Cortex of kidney (tissue), 1 donor: ENCODE data around the gene NR2F1-AS1.
"Not testable (repeated sequence)": the region's sequence is repeated elsewhere in the genome, so short reads cannot be mapped to it uniquely, and the experiment has no call there.

Experiments used
- DNase-seq: peaks from one replicate; lab custom pipeline; 2025; lab: John Stamatoyannopoulos, UW

The NR2F1-AS1 gene

GRCh38 chr5:93430118-93430517 lies 150.9 kb downstream of the NR2F1-AS1 start:
- no peak for DNase-seq

DNA sequence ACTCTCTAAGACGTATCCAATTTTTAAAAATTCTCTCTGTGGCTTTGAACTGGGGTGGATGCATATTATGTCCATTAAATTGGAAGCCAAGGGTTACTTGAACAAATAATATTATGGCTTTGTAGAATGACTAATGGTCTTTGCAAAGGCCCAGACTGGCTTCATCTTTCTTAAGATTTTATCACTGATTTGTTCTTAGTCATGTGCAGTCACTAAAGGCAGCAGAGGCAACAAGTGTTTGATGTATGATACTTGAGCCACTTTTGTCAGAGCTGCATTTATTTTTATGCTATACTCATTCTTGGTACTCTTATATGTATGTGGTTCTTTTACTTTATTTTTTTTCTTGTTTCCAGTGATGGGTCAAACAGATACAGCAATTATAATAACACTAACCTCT lies 152.2 kb downstream of the NR2F1-AS1 start:
- DNase-seq = no peak

- no peak for DNase-seq
Measured at GRCh38 chr5:93427316-93427715, 153.7 kb downstream of the NR2F1-AS1 start.

GRCh38 chr5:93425096-93425495 lies 155.9 kb downstream of the NR2F1-AS1 start:
- no peak for DNase-seq

DNA sequence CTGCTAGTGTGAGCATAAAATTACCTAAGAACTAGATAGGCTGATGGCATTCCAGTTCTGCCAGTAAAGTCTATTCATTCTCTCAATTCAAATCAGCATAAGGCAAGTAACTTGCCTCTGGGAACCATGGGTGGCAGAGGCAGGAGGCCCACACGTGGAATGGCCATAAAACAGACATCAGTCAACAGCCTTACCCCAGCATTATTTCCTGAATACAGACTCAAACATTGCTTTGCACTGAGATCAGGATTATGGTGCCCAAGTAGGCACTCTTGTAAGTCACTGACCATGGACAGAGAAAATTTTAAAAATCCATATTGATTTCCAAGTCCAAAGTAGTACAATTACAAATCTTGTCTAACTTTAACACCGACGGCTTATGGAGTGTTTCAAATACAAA lies 157.7 kb downstream of the NR2F1-AS1 start:
- no peak for DNase-seq

DNA sequence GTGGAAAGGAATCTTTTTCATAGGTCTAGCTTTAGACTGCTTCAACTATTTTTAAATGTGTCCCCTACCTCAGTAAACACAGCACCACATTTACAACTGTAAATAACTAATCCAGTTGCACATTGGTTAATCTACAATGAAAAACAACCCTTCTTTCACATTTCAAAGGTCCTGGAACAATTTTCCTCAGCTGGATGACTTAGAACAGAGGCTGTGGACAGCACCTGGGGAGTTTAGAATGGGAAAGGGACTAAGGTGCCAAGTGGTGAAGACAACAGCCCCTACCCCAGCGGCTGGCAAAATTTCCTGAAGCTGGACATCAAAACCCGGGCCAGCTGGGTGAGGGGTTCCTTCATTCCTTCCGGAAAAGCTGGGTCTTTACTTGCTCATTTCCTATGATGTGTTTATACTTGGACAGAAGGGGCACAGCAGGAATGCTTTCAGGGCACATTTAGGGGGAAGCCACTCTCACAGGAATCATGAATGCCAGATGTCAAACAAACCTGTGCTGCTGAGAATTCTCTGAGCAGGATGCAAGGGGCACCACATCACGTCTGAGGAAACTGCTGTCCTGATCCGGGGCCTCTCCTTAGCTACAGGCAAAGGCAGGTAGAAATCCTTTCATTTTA lies 158.3 kb downstream of the NR2F1-AS1 start:
- no peak for DNase-seq

GRCh38 chr5:93421987-93422401 lies 159.0 kb downstream of the NR2F1-AS1 start:
- no peak for DNase-seq

DNA sequence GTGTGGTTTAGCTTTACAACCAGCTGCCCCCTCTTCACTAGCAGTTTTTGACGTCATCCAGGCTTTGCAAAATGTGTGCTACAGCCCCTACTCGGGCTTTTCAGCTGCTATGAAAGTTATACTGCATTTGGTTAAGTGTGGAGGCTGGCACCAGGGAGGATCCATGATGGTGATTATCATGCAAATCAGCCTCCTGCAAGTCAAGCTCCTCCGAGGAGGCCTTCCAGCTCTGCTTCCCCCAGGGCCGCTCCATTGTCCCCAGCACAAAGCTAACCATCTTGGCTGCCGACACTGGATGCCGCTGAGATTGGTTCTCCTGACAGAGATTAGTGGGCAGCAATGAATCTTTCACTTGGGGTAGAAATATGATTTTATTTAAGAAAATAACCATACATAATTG lies 159.6 kb downstream of the NR2F1-AS1 start:
- DNase-seq = no peak

- no peak for DNase-seq
Measured at GRCh38 chr5:93417490-93417889, 163.5 kb downstream of the NR2F1-AS1 start.

DNA sequence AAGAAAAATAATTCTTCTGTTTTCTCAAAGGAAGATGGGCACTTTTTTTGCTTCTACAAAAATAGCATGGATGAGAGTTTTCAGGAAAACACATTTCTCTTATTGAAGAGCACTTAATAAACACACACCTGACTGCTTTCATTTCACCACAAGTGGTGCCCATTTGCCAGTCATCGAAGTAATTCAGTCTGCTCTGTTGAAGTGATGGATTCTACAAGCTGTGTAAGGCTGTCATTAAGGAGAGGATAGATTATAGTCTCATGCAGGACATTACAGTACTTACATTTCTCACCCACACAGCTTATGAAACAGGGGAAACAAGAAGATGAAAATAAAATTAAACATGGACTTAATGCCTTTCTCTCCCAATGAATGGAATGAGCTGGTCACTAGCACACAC lies 165.2 kb downstream of the NR2F1-AS1 start:
- no peak for DNase-seq

- no peak for DNase-seq
Measured at GRCh38 chr5:93411716-93412115, 169.3 kb downstream of the NR2F1-AS1 start.

DNA sequence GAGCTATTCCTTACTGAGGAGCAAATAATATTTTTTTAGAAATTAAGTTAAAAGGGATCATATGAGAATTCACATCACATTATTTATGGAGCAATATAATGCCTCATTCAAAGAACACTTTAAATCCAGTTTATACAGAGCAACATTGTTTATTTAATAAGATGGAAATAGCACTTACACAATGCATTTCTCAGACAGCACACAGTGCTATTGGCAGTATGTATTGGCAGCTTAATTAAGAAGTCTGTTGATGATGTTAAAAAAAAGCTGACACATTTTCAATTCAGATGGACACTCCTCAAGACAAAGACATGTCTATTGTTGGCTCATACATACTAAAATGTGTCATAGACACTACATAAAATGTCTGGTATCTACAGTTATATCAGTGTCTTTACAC lies 171.3 kb downstream of the NR2F1-AS1 start:
- DNase-seq = no peak

DNA sequence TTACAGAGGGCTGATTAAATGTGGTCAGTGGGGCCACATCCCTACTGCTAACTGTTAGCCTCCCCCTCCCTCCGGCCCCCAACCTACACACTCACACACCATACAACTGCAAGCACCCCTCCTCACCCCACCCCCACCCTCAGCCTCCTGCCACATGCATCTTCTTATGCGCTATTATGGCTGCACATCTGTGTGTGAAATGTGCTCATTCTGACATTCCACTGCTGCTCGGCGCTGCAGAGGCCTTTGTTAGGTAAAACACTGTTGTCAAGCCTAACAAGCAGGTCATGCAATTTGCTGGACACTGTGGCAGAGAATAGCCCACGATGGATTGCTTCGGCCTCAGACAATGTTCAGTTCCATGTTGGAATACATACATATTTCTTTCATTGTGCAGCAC lies 173.6 kb downstream of the NR2F1-AS1 start:
- DNase-seq = no peak

DNA sequence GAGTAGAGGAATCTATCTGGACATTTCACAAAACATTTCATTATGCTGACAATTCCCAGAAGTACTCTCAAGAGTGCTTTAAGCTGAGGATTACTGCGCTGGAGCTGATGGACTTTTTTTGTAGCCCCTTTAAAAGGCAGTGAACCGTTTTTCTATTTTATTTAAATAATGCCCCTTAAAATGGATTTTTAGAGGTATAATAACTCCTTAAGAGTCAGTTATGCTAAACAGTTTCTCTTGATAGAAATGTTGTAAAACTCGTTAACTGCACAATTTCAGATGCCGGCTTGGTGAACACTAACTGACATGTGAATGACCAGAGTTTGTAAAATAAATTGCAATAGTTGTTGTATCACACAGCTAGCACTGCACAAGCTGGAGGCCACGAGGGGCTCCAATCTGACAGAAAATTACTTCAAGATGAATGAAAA lies 174.0 kb downstream of the NR2F1-AS1 start:
- DNase-seq = no peak

GRCh38 chr5:93404246-93404645 lies 176.8 kb downstream of the NR2F1-AS1 start:
- no peak for DNase-seq

- no peak for DNase-seq
Measured at GRCh38 chr5:93403141-93403928, 177.7 kb downstream of the NR2F1-AS1 start.

GRCh38 chr5:93402451-93402850 lies 178.6 kb downstream of the NR2F1-AS1 start:
- DNase-seq = no peak

- DNase-seq = no peak
Measured at GRCh38 chr5:93401634-93402213, 179.3 kb downstream of the NR2F1-AS1 start.

DNA sequence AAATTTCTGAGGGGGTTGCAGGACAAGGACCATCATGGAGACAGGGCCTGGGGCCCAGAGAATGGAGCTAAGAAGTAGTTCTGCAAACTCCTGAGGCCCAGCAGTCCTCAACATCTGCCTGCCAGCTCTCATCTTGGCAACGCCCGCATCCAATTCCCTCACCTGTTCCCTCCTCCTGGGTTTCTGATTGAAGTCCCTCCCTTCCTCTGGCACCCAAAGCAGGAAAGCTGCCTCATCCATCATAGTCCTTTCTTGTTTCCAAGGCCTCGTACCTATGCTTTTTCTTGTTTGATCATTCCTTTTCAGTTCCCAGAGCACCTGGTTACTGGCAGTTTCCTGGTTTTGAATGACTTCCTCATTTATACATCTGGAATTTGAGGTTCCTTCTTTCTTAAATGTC lies 181.3 kb downstream of the NR2F1-AS1 start:
- no peak for DNase-seq

DNA sequence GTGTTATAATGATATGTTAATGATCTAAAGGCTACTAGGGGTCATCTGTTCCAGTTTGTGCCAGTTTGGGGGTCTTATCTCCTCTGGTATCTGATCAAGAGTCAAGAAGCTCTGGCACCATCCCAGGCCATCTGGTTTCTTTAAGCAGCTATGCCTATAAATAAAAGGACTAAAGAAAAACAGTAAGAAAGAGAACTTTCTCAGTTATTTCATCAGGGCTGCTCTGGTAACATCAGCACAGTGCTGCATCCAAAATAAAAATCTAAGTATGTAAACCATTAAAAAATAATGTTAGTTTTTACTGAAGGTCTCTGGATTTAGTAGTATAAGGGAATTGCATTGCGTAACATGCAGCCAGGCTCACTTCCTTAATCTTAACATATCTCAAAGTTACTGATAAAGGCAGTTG lies 185.0 kb downstream of the NR2F1-AS1 start:
- no peak for DNase-seq

DNA sequence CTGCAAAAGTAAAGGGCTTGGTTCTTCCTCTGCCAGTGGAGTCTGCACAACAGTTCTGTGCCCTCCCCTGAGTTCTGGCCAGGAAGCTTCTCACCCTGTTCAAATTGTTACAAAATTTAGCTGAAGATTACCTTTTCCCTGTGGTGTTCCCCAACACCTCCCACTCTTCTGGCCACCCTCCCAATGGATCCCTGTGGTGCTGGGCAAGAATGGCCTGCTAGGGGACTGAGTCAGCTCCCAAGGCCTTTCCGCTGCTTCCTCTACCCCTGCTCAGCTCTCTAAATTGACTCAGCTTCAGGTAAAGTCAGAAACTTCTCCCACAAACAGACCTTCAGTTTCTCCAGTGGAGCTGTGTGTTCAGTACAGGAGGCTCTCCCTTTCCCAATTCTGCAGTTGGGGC lies 186.0 kb downstream of the NR2F1-AS1 start:
- no peak for DNase-seq

GRCh38 chr5:93394301-93394700 lies 186.7 kb downstream of the NR2F1-AS1 start:
- no peak for DNase-seq

DNA sequence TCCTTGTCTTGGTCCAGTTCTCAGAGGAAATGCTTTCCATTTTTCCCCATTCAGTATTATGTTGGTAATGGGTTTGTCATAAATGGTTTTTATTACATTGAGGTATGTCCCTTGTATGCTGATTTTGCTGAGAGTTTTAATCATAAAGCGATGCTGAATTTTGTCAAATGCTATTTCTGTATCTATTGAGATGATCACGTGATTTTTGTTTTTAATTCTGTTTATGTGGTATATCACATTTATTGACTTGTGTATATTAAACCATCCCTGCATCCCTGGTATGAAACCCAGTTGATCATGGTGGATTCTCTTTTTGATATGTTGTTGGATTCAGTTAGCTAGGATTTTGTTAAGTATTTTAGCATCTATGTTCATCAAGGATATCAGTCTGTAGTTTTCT lies 189.8 kb downstream of the NR2F1-AS1 start:
- DNase-seq = not testable (repeated sequence)
